Breast epithelium (tissue), 4 donors: ENCODE measurements around the gene AARSD1. TPM values are rescaled to one million over a fixed set of nuclear protein-coding genes. Genes with fewer than 3 reads are reported as not detected.

Experiments
- DNase-seq, 2 donors: peaks; one replicate each; pipeline ENCODE4 v3.0.0-alpha.2; 2019; ENCODE audit warnings: low spot score in 2 of 2
- H3K27ac ChIP-seq, 2 donors: fragments of 200-600 bp; sonication (generic) in 1 of 2; one replicate each; pipeline ENCODE4 v1.5.1; 2016 to 2019; ENCODE audit warnings: mild to moderate bottlenecking in 1 of 2
- H3K27me3 ChIP-seq, 2 donors: fragments of 200-600 bp; sonication (generic) in 1 of 2; one replicate each; pipeline versions ENCODE4 v1.5.1 to v1.6.0; 2017 to 2019; ENCODE audit warnings: control low read depth in 1 of 2, mild to moderate bottlenecking in 1 of 2
- H3K36me3 ChIP-seq: fragments of 200-600 bp; one replicate; pipeline ENCODE4 v1.5.1; 2019
- H3K4me1 ChIP-seq, 2 donors: fragments of 200-600 bp; sonication (generic); one replicate each; pipeline ENCODE4 v1.5.1; 2016 to 2019; ENCODE audit warnings: control low read depth in 1 of 2
- H3K4me3 ChIP-seq, 3 donors: fragments of 200-600 bp; sonication (generic); 1 replicate in 2 of 3; 2 replicates in 1 of 3; pipeline ENCODE4 v1.5.1; 2016 to 2019; ENCODE audit warnings: mild to moderate bottlenecking in 3 of 3, moderate library complexity in 2 of 3
- H3K9me3 ChIP-seq, 2 donors: fragments of 200-600 bp; sonication (generic) in 1 of 2; one replicate each; pipeline ENCODE4 v1.5.1; 2016 to 2019; ENCODE audit warnings: control low read depth in 1 of 2
- CTCF ChIP-seq, 3 donors: fragments of 450-650 bp; IDR thresholded peaks; one replicate each; pipeline ENCODE4 v1.5.1; 2016 to 2017; ENCODE audit warnings: antibody characterized with exemption in 3 of 3, mild to moderate bottlenecking in 3 of 3, moderate library complexity in 3 of 3
- POLR2A ChIP-seq: fragments of 450-650 bp; IDR thresholded peaks from one replicate; pipeline ENCODE4 v1.6.1; 2016; ENCODE audit warnings: antibody characterized with exemption, mild to moderate bottlenecking, moderate library complexity
- POLR2AphosphoS5 ChIP-seq, 3 donors: sonication (generic); formaldehyde crosslinking; IDR thresholded peaks; one replicate each; pipeline ENCODE4 v1.6.1; 2017; ENCODE audit warnings: antibody characterized with exemption in 3 of 3
- intact Hi-C: fragments of 100-400 bp; cut with DNase I; formaldehyde crosslinking; loops from one replicate; pipeline ENCODE4 v1.15.1; 2023; ENCODE audit warnings: low total_unique reads
- total RNA-seq, 3 donors: library from RNA; depleted of rRNA; stranded (reverse); fragments of >200 nt; gene quantifications; one replicate each; pipeline ENCODE4 v1.1.0, GENCODE V29; 2016

Gene AARSD1
- total RNA-seq, 3 donors from 2014 or later: 25.3 to 34.7 (median 26.5) TPM

- intact Hi-C loops: no loop called here
- TF ChIP-seq POLR2A (no peak), CTCF (IDR thresholded peaks at IDR 0.05) (no peak), POLR2AphosphoS5 (IDR thresholded peaks at IDR 0.05) (no peak)
These were observed 3.7 kb upstream of the AARSD1 start for GRCh38 chr17:42967925-42968324.

GRCh38 chr17:42953669-42954068 lies 10.6 kb downstream of the AARSD1 start:
- H3K4me1 ChIP-seq: no peaks in the 10 kb centered on the region
- peaks cover 12% of the 10 kb centered on the region for H3K36me3 ChIP-seq
- intact Hi-C loops: no loop called here
- no peaks in the 10 kb centered on the region for H3K27me3 ChIP-seq
- H3K27ac ChIP-seq: no peak overlapping the region
- H3K4me3 ChIP-seq: no peak overlapping the region
- TF ChIP-seq POLR2AphosphoS5 (IDR thresholded peaks at IDR 0.05) (no peak), CTCF (IDR thresholded peaks at IDR 0.05) (no peak), POLR2A (no peak)
- H3K9me3 ChIP-seq: no peaks in the 10 kb centered on the region
- DNase-seq: no peak

More at GRCh38 chr17:42967925-42968324, 3.7 kb upstream of the AARSD1 start:
- Histone ChIP-seq H3K36me3 (no peaks in the 10 kb centered on the region), H3K4me1 (peaks cover 0 to 6% of the 10 kb centered on the region in 2 donors), H3K27ac (no peak overlapping the region), H3K4me3 (no peak overlapping the region), H3K9me3 (no peaks in the 10 kb centered on the region), H3K27me3 (no peaks in the 10 kb centered on the region)
- DNase-seq: no peak

GRCh38 chr17:42950044-42950783 lies 14.0 kb downstream of the AARSD1 start:
- H3K9me3 ChIP-seq: no peaks in the 10 kb centered on the region
- H3K4me3 ChIP-seq: no peak overlapping the region
- no peak for DNase-seq
- intact Hi-C loops: no loop called here
- H3K27ac ChIP-seq: no peak overlapping the region
- H3K36me3 ChIP-seq: peaks cover 12% of the 10 kb centered on the region
- no peaks in the 10 kb centered on the region for H3K4me1 ChIP-seq
- H3K27me3 ChIP-seq: no peaks in the 10 kb centered on the region
- TF ChIP-seq POLR2AphosphoS5 (IDR thresholded peaks at IDR 0.05) (no peak), CTCF (IDR thresholded peaks at IDR 0.05) (no peak), POLR2A (no peak)

- H3K36me3 ChIP-seq: peaks cover 4% of the 10 kb centered on the region
- no peaks in the 10 kb centered on the region for H3K4me1 ChIP-seq
- intact Hi-C loops: no loop called here
- no peak overlapping the region for H3K4me3 ChIP-seq
- H3K27me3 ChIP-seq: no peaks in the 10 kb centered on the region
- H3K27ac ChIP-seq: no peak overlapping the region
- no peak for DNase-seq
- no peak for TF ChIP-seq CTCF (IDR thresholded peaks at IDR 0.05)
- no peak for TF ChIP-seq POLR2AphosphoS5 (IDR thresholded peaks at IDR 0.05)
- no peak for TF ChIP-seq POLR2A
- H3K9me3 ChIP-seq: no peaks in the 10 kb centered on the region
These were observed 17.4 kb downstream of the AARSD1 start for GRCh38 chr17:42946812-42947211.

- no peak overlapping the region for H3K27ac ChIP-seq
- H3K36me3 ChIP-seq: no peaks in the 10 kb centered on the region
- no peaks in the 10 kb centered on the region for H3K4me1 ChIP-seq
- no peaks in the 10 kb centered on the region for H3K9me3 ChIP-seq
- no peak for DNase-seq
- no peak for TF ChIP-seq CTCF (IDR thresholded peaks at IDR 0.05)
- TF ChIP-seq POLR2AphosphoS5 (IDR thresholded peaks at IDR 0.05): no peak
- no peak for TF ChIP-seq POLR2A
- H3K27me3 ChIP-seq: no peaks in the 10 kb centered on the region
- intact Hi-C loops: no loop called here
- H3K4me3 ChIP-seq: no peak overlapping the region
These were observed 20.0 kb downstream of the AARSD1 start for GRCh38 chr17:42944211-42944610.
